HepG2 (cell line): ENCODE data around the gene CDK11A. TPM values are rescaled to one million over a fixed set of nuclear protein-coding genes. Genes with fewer than 3 reads are reported as not detected.
A peak's percentile ranks its signal among the peaks of the same experiment; 100 is the strongest.
"Not testable (repeated sequence)": the region's sequence is repeated elsewhere in the genome, so short reads cannot be mapped to it uniquely, and the experiment has no call there.

Source experiments
- ATAC-seq: fragments of 200-7000 bp; cut with Tn5 transposase; 3 replicates; pipeline ENCODE4 v1.9.1; 2020; ENCODE audit warnings: mild to moderate bottlenecking, moderate library complexity
- Bru-seq: library from RNA; stranded (reverse); fragments of 400-500 nt; gene quantifications from one replicate; lab custom pipeline; 2021; lab: Mats Ljungman, UMichigan
- BruChase-seq, 2 experiments: library from RNA; stranded (reverse); fragments of 400-500 nt; gene quantifications; one replicate each; lab custom pipeline; 2021; lab: Mats Ljungman, UMichigan
- BruUV-seq: library from RNA; stranded (reverse); fragments of 400-500 nt; replicated peaks from 2 replicates; lab custom pipeline; 2021; lab: Mats Ljungman, UMichigan
- CTCF ChIA-PET: fragments of 300-600 bp; formaldehyde crosslinking; extraction: SDS; loops from one replicate; lab custom pipeline; 2021; ENCODE audit warnings: low total read pairs, inconsistent platforms, low intra/inter-chr PET ratio; lab: Yijun Ruan, JAX
- POLR2A ChIA-PET: fragments of 350-600 bp; sonication (Branson Sonifier 250); formaldehyde crosslinking; loops from one replicate; lab custom pipeline; 2020; ENCODE audit warnings: antibody characterized with exemption, inconsistent platforms; lab: Yijun Ruan, JAX
- DNase-seq: peaks from one replicate; pipeline ENCODE4 v3.0.0-alpha.2; 2015; ENCODE audit warnings: low spot score
- FAIRE-seq: peaks from 3 replicates; lab custom pipeline; 2011; peaks lifted over from hg19 to GRCh38; lab: Jason Lieb, UNC
- H2AFZ ChIP-seq: one replicate; pipeline ENCODE4 v1.6.1; 2011; ENCODE audit warnings: low read length, inconsistent platforms
- H3K27ac ChIP-seq: fragments of 300-600 bp; 3 replicates; pipeline ENCODE4 v1.8.0; 2011; ENCODE audit warnings: mixed run types, mild to moderate bottlenecking, mixed read lengths, low read length, inconsistent platforms; ENCODE audit not compliant: insufficient read depth; ENCODE audit errors: extremely low read length
- H3K27me3 ChIP-seq, 2 experiments: fragments of 200-600 bp in 1 of 2; 2 replicates in 1 of 2; 3 replicates in 1 of 2; pipeline versions ENCODE4 v1.6.0 to v1.8.0; 2011; ENCODE audit warnings: low read length in 2 of 2, mild to moderate bottlenecking in 2 of 2, moderate library complexity in 2 of 2, inconsistent platforms in 1 of 2; ENCODE audit not compliant: insufficient read depth in 2 of 2, control insufficient read depth in 1 of 2
- H3K36me3 ChIP-seq, 2 experiments: fragments of 200-600 bp in 1 of 2; replicated peaks in 1 of 2; 2 replicates in 1 of 2; 3 replicates in 1 of 2; pipeline versions ENCODE4 v1.5.1 to v1.8.0; 2011; ENCODE audit warnings: low read length in 2 of 2, inconsistent platforms in 1 of 2; ENCODE audit not compliant: insufficient read depth in 2 of 2, control insufficient read depth in 1 of 2
- H3K4me1 ChIP-seq: 2 replicates; pipeline ENCODE4 v1.5.1; 2012; ENCODE audit warnings: low read length, inconsistent platforms; ENCODE audit not compliant: insufficient read depth
- H3K4me2 ChIP-seq: 2 replicates; pipeline ENCODE4 v1.6.0; 2011; ENCODE audit warnings: low read depth, low read length, inconsistent platforms
- H3K4me3 ChIP-seq, 3 experiments: fragments of 200-600 bp in 1 of 3; sonication (generic), shearing (Covaris generic) in 1 of 3; replicated peaks in 1 of 3; 2 replicates each; pipeline ENCODE4 v1.5.1; 2011 to 2016; ENCODE audit warnings: low read length in 3 of 3, inconsistent platforms in 2 of 3, low read depth in 2 of 3, mild to moderate bottlenecking in 2 of 3, control low read depth in 1 of 3, mixed read lengths in 1 of 3; ENCODE audit not compliant: insufficient read depth in 1 of 3
- H3K79me2 ChIP-seq: one replicate; pipeline ENCODE4 v1.6.1; 2011; ENCODE audit warnings: low read length, inconsistent platforms; ENCODE audit not compliant: insufficient read depth
- H3K9ac ChIP-seq: 2 replicates; pipeline ENCODE4 v1.6.0; 2011; ENCODE audit warnings: mild to moderate bottlenecking, low read depth, low read length, inconsistent platforms; ENCODE audit not compliant: insufficient read depth
- H3K9me3 ChIP-seq: 2 replicates; pipeline ENCODE4 v1.5.1; 2012; ENCODE audit warnings: mild to moderate bottlenecking, low read length
- H4K20me1 ChIP-seq: 2 replicates; pipeline ENCODE4 v1.6.0; 2011; ENCODE audit warnings: inconsistent platforms, mild to moderate bottlenecking, low read length, moderate library complexity; ENCODE audit not compliant: insufficient read depth
- ARHGAP35 ChIP-seq: sonication (generic); formaldehyde crosslinking; IDR thresholded peaks from 2 replicates; pipeline ENCODE4 v1.9.0; 2022; ENCODE audit warnings: mild to moderate bottlenecking, inconsistent platforms, moderate library complexity, missing genetic modification reagents, borderline replicate concordance
- BCL6 ChIP-seq: IDR thresholded peaks from 2 replicates; pipeline ENCODE4 v1.6.1; 2016; ENCODE audit warnings: missing genetic modification reagents, missing compliant biosample characterization
- FOXK2 ChIP-seq: fragments of 450-650 bp; IDR thresholded peaks from 2 replicates; pipeline ENCODE4 v1.6.1; 2016
- GFI1 ChIP-seq: sonication (generic); formaldehyde crosslinking; IDR thresholded peaks from 2 replicates; pipeline ENCODE4 v1.5.0; 2020; ENCODE audit warnings: missing genetic modification reagents, mild to moderate bottlenecking, borderline replicate concordance
- HDAC1 ChIP-seq: sonication (generic); formaldehyde crosslinking; IDR thresholded peaks from 2 replicates; pipeline ENCODE4 v1.5.1; 2020; ENCODE audit warnings: mild to moderate bottlenecking, missing genetic modification reagents
- HOXA3 ChIP-seq: sonication (generic); formaldehyde crosslinking; IDR thresholded peaks from 2 replicates; pipeline ENCODE4 v1.5.0; 2020; ENCODE audit warnings: missing genetic modification reagents
- IKZF5 ChIP-seq: IDR thresholded peaks from 2 replicates; pipeline ENCODE4 v1.6.1; 2018; ENCODE audit warnings: missing genetic modification reagents, mild to moderate bottlenecking, missing compliant biosample characterization
- MAX ChIP-seq: IDR thresholded peaks from 2 replicates; pipeline ENCODE4 v1.6.1; 2012; ENCODE audit warnings: inconsistent platforms
- PHF5A ChIP-seq: IDR thresholded peaks from one replicate; pipeline ENCODE4 v1.6.1; 2018; ENCODE audit warnings: low read depth, missing genetic modification reagents; ENCODE audit not compliant: unreplicated experiment
- POLR2A ChIP-seq, 2 experiments: IDR thresholded peaks; 2 replicates each; pipeline ENCODE4 v1.6.1; 2011; ENCODE audit warnings: low read depth in 2 of 2, low read length in 2 of 2, mild to moderate bottlenecking in 1 of 2, moderate library complexity in 1 of 2; ENCODE audit not compliant: insufficient read depth in 1 of 2
- YEATS2 ChIP-seq: sonication (generic); formaldehyde crosslinking; IDR thresholded peaks from 2 replicates; pipeline ENCODE4 v1.4.0; 2020; ENCODE audit warnings: missing genetic modification reagents, borderline replicate concordance
- ZMYM4 ChIP-seq: sonication (generic); formaldehyde crosslinking; IDR thresholded peaks from 2 replicates; pipeline ENCODE4 v1.8.1; 2023; ENCODE audit warnings: mild to moderate bottlenecking, missing genetic modification reagents
- ZNF746 ChIP-seq: sonication (generic); formaldehyde crosslinking; IDR thresholded peaks from 2 replicates; pipeline ENCODE4 v1.8.0; 2022; ENCODE audit warnings: mild to moderate bottlenecking, missing genetic modification reagents
- WGBS: methylation state at CpG from one replicate; pipeline ENCODE4 v1.1.6; 2017; ENCODE audit warnings: low lambda C conversion rate; 5-methylcytosine and 5-hydroxymethylcytosine counted together
- in situ Hi-C: cut with HindIII; loops from 2 replicates; pipeline ENCODE4 v1.10.0; 2017; ENCODE audit warnings: low pct_unique_long_range_greater_than_20kb; ENCODE audit not compliant: extremely low pct_ligation_motif_present
- intact Hi-C: fragments of 100-400 bp; cut with micrococcal nuclease; formaldehyde crosslinking; loops from one replicate; pipeline ENCODE4 v1.10.0; 2022; ENCODE audit not compliant: unreplicated experiment
- long read RNA-seq, 2 experiments: library from RNA in 1 of 2; library from polyadenylated mRNA in 1 of 2; stranded (forward) in 1 of 2; unstranded in 1 of 2; transcript quantifications; one replicate each; pipeline ENCODE4 v2.0.0, GENCODE V29; 2019 to 2022
- polyA minus RNA-seq, 3 experiments: library from RNA; depleted of rRNA, polyadenylated mRNA; stranded (reverse); fragments of >200 nt; gene quantifications; 2 replicates each; pipeline ENCODE4 v1.2.3, GENCODE V29; 2011; ENCODE audit warnings: low replicate concordance in 1 of 3
- polyA plus RNA-seq, 8 experiments: library from polyadenylated mRNA; depleted of rRNA in 3 of 8; stranded (reverse) in 7 of 8; unstranded in 1 of 8; fragments of >200 nt; fragmentation: Illumina TruSeq in 4 of 8; extraction: Trizol in 4 of 8; gene quantifications; 2 replicates each; pipeline versions ENCODE4 v1.2.1 to v1.2.3, GENCODE V29; 2011 to 2016; ENCODE audit warnings: low read depth in 4 of 8, missing spikeins in 1 of 8, mixed read lengths in 1 of 8; ENCODE audit not compliant: insufficient read depth in 1 of 8
- total RNA-seq, 5 experiments: library from RNA; depleted of rRNA; stranded (reverse); fragments of >200 nt; fragmentation: Illumina TruSeq; extraction: Trizol; gene quantifications; 2 replicates each; pipeline ENCODE4 v1.2.3, GENCODE V29; 2016; ENCODE audit warnings: low read depth in 1 of 5

The CDK11A gene
- total RNA-seq (2016; rRNA removed; fragmentation: Illumina TruSeq; extraction: Trizol) (4.7 and 17.9 TPM in 2 replicates), polyA plus RNA-seq (2011; rRNA removed) (11.2 and 14.2 TPM in 2 replicates), polyA minus RNA-seq (2011; rRNA and poly(A)+ RNA removed; ENCODE audit: low replicate concordance) (8.3 and 9.0 TPM in 2 replicates), Bru-seq, nascent RNA (percentile 84 among the genes with signal in this experiment), BruChase-seq, experiment 1, labeled RNA remaining after a 6-hour chase (percentile 96 among the genes with signal in this experiment), BruChase-seq, experiment 2, labeled RNA remaining after a 2-hour chase (percentile 91 among the genes with signal in this experiment)
- 26.1 and 31.2 TPM in 2 replicates for total RNA-seq (2016; cell fraction: cytosol; rRNA removed; fragmentation: Illumina TruSeq; extraction: Trizol; ENCODE audit: low read depth)
- 4.9 and 21.2 TPM in 2 replicates for total RNA-seq (2016; cell fraction: insoluble cytoplasmic fraction; rRNA removed; fragmentation: Illumina TruSeq; extraction: Trizol)
- total RNA-seq (2016; cell fraction: membrane; rRNA removed; fragmentation: Illumina TruSeq; extraction: Trizol), result 6.7 TPM in 2 replicates
- total RNA-seq (2016; cell fraction: nucleus; rRNA removed; fragmentation: Illumina TruSeq; extraction: Trizol), result 29.5 and 30.0 TPM in 2 replicates
- 2.1 and 5.1 TPM in 2 replicates for polyA plus RNA-seq (2011; cell fraction: cytosol; rRNA removed)
- 158 and 182 TPM in 2 replicates for polyA plus RNA-seq (2011; cell fraction: nucleus; rRNA removed)
- polyA plus RNA-seq (2012), result 22.5 and 32.0 TPM in 2 replicates
- polyA plus RNA-seq (2016; cell fraction: cytosol; fragmentation: Illumina TruSeq; extraction: Trizol; ENCODE audit: low read depth), result 3.1 and 4.1 TPM in 2 replicates
- 7.1 and 9.9 TPM in 2 replicates for polyA plus RNA-seq (2016; cell fraction: insoluble cytoplasmic fraction; fragmentation: Illumina TruSeq; extraction: Trizol; ENCODE audit: low read depth)
- polyA plus RNA-seq (2016; cell fraction: membrane; fragmentation: Illumina TruSeq; extraction: Trizol; ENCODE audit: low read depth), result 3.9 and 4.2 TPM in 2 replicates
- polyA plus RNA-seq (2016; cell fraction: nucleus; fragmentation: Illumina TruSeq; extraction: Trizol; ENCODE audit: insufficient read depth, low read depth), result 134 and 148 TPM in 2 replicates
- polyA minus RNA-seq (2011; cell fraction: cytosol; rRNA and poly(A)+ RNA removed), result 64.2 and 65.9 TPM in 2 replicates
- polyA minus RNA-seq (2011; cell fraction: nucleus; rRNA and poly(A)+ RNA removed), result 24.2 and 24.7 TPM in 2 replicates
- long read RNA-seq, experiment 1, partial matches to known transcripts, result 7 of 8 reads
- long read RNA-seq, experiment 1, other reads (novel, unspliced or antisense), result 1 of 8 reads
- long read RNA-seq, experiment 2, partial matches to known transcripts, result 14 of 22 reads
- long read RNA-seq, experiment 2, other reads (novel, unspliced or antisense), result 8 of 22 reads

GRCh38 chr1:1724035-1724864, at the start of gene CDK11A:
CDK11A (minus strand) TSS chr1:1724357; CDS start chr1:1722818, 1,539 bp downstream.
- Histone ChIP-seq H3K27ac (peak within 1 kb of the TSS; percentile 83), H3K4me2 (peak within 1 kb of the TSS; percentile 39; the same call in 1 of the 2 replicates), H3K4me3 (peak within 1 kb of the TSS; percentile 61 to 81 (median 78); a peak in 5 of 6 replicates), H3K9ac (peak within 1 kb of the TSS; percentile 71), H3K36me3 (peaks cover 2 to 12% of the 10 kb centered on the region in 2 experiments; a peak in 3 of 5 replicates)
- WGBS, result 0% methylated on average over 1 of the region's 78 CpGs
- H3K4me1 ChIP-seq, H4K20me1 ChIP-seq, intact Hi-C loops, H2AFZ ChIP-seq, H3K27me3 ChIP-seq, BruUV-seq, in situ Hi-C loops, H3K79me2 ChIP-seq, H3K9me3 ChIP-seq, CTCF ChIA-PET: not testable (repeated sequence)
- POLR2A ChIA-PET, result interaction anchor here (0.6 kb wide), 1 partner anchor 67 kb away, joined by 4 read pairs; no protein-coding TSS in a partner anchor
- DNase-seq (peak; percentile 99), FAIRE-seq (peak; percentile 63), ATAC-seq (peak; percentile 91)
- peak; percentile 59 for TF ChIP-seq MAX
- TF ChIP-seq BCL6 (CRISPR knock-in tag), result 0 out of 2 replicates have a peak, but pooled peaks have one; percentile 12
- TF ChIP-seq IKZF5 (CRISPR knock-in tag), result peak; percentile 35; the same call in 1 of the 2 replicates
- peak; percentile 57 for TF ChIP-seq PHF5A (CRISPR knock-in tag)
- peak; percentile 32; the same call in 1 of the 2 replicates for TF ChIP-seq GFI1 (CRISPR knock-in tag)
- TF ChIP-seq ZNF746 (CRISPR knock-in tag), result peak; percentile 46; the same call in 1 of the 2 replicates
- peak; percentile 68 for TF ChIP-seq ZMYM4 (CRISPR knock-in tag)
- TF ChIP-seq HDAC1 (CRISPR knock-in tag), result peak; percentile 89
- TF ChIP-seq HOXA3 (CRISPR knock-in tag), result peak; percentile 99
- peak; percentile 83 for TF ChIP-seq FOXK2
- 0 out of 2 replicates have a peak, but pooled peaks have one; percentile 40 for TF ChIP-seq ARHGAP35 (CRISPR knock-in tag)
- TF ChIP-seq YEATS2 (CRISPR knock-in tag), result peak; percentile 80; the same call in 1 of the 2 replicates
- peak; percentile 36 to 55; a peak in 2 of 4 replicates for TF ChIP-seq POLR2A (IDR thresholded peaks at IDR 0.05; ENCODE audit: insufficient read depth in 1 of 2, low read depth in 2 of 2, low read length in 2 of 2)
